ENCODE data around the gene PUS1.

DNA sequence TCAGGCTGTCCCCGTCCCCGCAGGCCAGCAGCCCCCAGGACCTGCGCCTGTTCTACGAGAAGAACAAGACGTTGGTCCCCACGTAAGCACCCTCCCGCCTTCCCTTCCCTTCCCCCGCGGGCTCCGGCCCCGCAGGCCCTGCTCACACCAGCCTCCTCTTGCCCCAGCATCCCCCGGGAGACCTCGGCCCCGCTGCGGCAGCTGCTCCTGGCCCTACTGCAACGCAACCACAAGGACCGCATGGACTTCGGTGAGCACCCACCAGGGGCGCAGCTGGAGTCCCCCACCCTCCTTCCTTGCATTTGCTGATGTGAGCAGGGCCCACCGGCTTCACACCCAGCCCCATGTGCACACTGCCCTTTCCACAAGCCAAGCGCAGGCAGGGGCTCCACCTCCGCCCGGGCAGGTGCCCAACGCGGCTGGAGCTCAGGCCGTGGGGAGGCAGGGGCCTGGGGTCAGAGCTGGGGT, 19.3 kb upstream of the PUS1 start:
- TF ChIP-seq YY1 (IDR thresholded peaks at IDR 0.05; ENCODE audit: insufficient read depth, insufficient read length) (no peak), SUZ12 (IDR thresholded peaks at IDR 0.05; ENCODE audit: extremely low read depth, insufficient read depth, insufficient read length) (no peak)
